GM18907 (cell line): ENCODE measurements around the gene MTA1.
A peak's percentile ranks its signal among the peaks of the same experiment; 100 is the strongest.

ENCODE experiments used
- ATAC-seq: cut with Tn5 transposase; IDR thresholded peaks from one replicate; pipeline ENCODE4 v1.9.1; 2021; ENCODE audit warnings: mild to moderate bottlenecking, moderate library complexity; ENCODE audit not compliant: unreplicated experiment

The MTA1 gene

DNA sequence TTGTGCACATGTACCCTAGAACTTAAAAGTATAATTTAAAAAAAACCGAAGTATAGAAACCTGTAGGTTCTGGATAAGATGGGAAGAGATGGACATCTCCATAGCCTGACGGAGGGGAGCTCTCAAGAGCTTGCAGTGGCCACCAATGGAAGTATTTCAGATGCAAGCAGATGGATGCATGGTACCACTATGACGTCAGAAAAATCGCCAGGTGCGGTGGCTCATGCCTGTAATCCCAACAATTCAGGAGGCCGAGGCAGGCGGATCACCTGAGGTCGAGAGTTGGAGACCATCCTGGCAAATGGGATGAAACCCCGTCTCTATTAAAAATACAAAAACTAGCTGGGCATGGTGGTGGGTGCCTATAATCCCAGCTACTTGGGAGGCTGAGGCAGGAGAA is 17.9 kb upstream of the MTA1 start:
- no peak for ATAC-seq

DNA sequence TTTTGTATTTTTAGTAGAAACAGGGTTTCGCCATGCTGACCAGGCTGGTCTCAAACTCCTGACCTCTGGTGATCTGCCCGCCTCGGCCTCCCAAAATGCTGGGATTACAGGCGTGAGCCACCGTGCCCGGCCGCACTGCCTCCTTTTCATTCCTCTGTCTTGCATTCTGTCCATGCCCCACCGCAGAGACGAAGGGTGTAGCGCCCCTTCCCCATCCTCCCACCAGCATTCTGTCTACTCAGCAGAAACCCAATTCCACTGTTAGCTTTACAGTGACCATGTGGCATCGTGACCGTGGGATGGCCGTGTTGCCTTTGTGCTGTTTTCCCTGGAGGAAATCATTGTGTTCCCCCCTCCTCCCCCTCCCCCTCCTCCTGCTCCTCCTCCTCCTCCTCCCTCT is 11.0 kb upstream of the MTA1 start:
- no peak for ATAC-seq

DNA sequence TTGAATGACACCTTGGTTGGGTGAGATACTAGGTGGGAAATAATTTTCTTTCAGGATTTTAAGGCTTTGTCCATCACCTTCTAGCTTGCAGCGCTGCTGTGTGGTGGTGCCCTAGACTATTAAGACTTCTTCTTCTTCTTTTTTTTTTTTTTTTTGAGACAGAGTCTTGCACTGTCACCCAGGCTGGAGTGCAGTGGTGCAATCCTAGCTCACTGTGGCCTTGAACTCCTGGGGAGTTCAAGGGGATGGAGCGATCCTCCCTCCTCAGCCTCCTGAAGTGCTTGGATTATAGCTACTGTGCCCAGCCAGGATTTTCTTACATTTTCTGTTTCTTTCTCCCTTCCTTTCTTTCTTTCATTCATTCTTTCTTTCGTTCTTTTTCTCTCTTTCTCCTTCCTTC is 10.3 kb upstream of the MTA1 start:
- ATAC-seq: no peak

DNA sequence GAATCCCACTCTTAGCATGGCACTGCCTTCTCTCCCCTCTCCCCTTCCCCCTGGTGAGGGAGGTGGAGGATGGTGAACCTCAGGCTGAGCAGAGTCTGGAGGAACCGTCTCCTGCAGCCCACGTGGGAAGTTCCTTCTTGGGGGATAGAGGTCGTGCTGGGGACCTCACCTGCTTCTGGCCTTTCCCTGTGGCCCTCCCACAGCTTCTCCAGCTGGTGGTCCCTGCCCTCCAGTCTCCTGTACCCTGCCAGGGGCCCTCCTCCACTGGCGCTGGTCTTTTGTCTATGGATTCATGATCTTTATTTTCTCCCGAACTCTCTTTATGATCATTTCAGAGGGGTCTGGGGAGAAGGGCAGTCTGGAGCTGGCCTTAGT is 9.0 kb upstream of the MTA1 start:
- no peak for ATAC-seq

DNA sequence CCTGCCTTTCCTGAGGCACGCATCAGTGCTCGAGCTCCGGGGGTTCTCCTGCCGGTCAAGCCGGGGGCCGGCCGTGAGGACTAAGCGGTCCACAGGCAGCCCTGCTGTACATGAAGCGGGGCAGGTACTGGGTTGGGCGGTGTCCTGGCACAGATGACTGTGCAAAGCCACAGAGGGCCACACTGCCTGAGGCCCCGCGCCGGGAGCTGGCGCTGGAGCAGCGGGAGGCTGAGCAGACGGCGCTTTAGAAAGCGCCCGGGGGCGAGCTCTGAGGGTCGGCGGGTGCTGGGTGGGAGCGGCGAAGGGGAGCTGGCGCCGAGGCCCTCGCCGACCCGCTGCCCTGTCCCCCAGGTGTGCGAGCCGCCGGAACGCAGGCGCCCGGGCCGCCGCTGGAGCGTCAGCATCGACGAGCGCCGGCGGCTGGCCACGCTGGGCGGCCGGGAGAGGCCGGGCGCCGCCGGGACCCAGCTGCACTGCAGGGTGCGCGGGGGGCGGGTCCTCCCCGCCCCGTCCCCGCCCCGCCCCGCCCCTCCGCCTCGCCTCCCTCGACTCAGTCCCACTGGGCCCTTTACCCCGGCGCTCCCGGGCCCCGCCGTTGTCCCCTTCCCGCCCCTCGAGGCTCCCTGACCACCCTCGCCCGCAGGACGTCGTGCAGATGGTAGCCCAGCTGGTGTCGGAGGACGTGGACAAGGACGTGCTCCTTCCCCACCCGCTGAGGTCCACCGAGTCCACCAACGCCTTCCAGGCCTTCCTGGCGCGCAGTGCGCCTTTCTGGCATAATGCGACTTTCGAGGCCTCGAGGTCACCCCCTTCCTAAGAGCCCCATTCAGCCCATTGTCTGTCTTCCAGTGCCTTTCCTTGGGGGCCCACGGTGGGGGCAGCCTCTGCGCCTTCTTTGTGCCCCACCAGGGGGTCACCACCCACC is 8.3 kb upstream of the MTA1 start:
- ATAC-seq: no peak

DNA sequence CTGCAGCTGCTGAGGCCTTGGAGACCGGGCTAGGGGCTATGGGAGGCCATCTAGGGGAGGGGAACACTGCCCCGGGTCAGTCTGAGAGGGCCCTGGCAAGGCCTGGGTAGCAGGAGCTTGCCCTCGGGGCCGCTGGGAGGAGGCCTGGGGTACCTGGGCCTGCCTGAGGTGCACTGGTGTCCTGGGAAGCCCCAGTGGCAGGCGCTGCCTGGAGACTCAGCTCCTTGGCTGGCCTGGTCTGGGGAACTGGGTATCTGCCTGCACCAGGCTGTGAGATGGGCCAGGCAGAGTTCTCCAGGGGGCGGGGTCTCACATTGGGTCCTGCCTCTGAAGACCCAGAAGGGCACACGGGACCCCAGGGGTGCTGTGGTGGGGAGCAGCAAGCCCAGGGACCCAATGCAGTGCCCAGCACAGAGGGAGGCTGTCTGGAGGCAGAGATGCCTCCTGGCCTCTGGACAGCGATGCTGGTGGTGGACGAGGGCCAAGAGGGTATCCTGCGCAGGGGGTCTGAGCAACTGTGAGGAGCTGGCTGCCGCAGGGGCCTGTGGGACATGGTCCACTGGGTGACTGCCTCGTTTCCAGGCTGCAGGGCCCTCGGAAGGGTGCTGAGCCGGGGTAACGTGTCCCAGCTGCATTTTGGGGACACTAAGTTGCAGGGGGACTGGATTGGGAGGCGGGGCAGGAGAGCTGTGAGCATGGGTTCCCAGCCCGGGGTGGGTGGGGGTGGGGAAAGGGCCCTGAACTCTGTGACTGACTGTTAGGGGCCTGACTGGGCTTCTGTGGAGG is 7.4 kb upstream of the MTA1 start:
- ATAC-seq: no peak

DNA sequence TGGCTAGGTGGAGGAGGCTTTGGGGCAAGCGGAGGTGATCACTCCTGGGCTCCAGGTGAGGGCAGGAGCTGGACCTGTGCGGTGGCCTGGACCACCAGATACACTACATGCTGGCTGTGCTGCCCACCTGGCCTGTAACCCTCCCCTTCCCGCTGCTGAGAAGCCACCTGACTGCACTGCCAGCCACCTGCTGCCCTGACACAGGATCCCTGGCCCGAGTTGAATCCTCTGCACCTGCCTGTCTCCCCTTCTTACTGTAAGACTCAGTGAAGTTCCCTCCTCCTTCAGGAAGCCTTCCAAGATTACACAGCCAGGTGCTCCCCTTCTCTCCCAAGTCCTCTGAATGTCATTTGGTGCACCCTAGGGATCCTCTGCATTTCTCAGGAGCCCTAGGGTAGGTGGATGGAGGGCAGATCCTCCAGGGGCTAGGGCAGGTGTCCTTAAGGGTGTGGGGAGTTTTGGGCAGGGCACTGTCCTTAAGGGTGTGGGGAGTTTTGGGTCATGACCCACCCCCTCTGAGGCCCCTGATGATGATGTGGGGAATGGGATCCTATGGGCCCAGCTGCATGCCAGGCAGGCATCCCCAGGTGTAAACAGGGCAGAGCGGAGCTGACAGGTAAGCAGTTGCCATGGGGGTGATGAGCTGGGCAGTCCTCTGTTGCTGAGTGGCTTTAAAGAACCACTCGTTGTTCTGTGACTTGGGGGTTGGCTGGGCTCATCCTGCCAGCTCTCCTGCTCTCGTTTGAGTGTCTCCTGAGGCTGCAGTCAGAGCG is 6.7 kb upstream of the MTA1 start:
- no peak for ATAC-seq

DNA sequence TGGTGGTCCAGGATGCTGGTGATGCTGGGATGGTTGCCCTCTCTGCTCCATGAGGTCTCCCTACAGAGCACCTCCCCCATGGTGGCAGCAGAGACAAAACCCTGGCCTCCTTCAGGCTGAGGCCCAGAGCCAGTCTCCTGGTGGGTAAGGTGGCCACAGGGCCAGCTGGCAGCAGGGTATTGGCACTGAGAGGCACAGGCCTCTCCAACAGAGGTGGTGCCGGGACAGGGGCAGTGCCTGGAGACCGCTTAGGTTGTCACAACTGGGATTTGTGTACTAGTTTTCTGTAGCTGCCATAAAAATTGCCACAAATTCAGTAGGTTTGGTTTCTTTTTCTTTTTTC is 6.1 kb upstream of the MTA1 start:
- no peak for ATAC-seq

DNA sequence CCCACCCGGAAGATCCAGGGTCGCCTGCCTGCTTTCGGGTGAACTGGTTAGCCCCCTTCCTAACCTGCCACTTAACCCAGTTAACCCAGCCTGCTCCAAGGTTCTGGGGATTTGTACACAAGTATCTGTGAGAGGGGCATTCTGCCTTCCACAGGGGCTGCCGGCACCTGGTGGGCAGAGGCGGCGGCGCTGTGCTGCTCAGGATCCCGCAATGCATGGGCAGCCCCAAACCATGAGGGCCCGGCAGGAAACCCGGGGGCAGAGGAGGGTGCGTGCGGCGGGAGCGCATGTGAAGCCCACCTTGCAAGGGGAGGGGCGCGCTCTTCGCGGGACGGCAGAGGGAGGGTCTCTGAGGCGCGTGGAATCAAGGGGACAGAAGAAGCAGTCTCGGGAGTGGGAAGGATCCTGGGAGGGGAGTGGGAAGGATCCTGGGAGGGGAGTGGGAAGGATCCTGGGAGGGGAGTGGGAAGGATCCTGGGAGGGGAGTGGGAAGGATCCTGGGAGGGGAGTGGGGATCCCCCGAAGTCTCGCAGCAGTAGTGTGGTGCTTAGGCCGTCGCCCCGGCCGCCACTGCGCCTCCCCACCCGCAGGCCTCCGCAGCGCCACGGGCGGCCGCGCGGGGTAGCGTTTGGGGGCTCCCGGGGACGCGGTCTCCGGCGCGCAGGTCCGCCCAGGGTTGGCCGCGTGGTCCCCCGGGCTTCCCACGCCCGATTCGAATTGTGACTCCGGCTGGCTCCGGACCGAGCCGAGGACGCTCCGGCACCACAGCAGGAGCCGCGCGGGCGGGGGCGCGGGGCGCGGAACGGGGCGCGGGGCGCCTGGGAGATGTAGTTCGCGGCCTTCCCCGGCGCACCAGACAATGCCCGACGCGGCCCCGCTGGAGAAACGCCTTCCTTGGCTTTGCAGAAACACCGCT is 4.9 kb upstream of the MTA1 start:
- ATAC-seq: peak; percentile 63

DNA sequence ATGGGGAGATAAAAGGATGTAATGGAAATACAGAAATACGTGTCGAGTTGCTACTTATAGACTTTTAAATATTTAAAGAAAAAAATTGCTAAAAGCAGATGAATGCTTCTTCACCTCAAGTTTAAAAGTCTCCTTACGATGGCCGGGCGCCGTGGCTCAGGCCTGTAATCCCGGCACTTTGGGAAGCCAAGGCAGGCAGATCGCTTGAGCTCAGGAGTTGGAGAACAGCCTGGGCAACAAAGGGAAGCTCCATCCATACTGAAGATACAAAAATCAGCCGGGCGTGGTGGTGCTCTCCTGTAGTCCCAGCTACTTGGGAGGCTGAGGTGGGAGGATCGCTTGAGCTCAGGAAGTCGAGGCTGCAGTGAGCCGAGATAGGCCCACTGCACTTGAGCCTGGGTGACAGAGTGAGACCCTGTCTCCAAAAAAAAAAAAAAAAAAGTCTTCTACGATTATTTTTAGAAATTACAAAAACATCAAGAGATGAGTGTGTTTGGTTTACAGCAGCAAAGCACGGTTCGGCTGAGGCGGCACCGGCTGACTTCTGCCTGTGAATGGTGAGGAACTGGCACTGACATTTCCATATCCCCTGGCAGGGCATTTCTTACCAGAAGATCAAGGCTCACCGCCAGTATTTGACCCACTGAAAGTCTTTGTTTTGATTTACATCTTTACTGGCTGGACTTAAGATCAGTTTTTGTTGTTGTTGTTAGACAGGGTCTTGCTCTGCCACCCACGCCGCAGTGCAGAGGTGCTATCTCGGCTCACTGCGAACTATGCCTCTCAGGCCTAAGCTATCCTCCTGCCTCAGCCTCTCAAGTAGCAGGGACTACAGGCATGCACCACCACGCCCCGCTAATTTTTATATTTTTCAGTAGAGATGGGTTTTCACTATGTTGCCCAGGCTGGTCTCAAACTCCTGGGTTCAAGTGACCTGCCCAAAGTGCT is 3.9 kb upstream of the MTA1 start:
- ATAC-seq: no peak

DNA sequence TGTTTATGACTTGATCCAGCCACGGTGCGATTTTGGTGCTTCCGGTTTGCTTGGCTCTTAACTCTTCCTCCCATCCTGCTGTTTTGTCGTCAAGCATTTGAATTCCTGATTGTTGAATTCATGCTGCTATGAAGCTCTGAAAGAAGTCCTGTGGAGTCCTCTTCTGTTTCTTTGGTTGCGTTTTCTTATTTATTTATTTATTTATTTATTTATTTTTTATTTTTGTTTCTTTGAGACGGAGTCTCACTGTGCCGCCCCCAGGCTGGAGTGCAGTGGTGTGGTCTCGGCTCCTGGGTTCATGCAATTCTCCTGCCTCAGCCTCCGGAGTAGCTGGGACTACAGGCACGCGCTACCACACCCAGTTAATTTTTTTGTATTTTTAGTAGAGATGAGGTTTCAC is 3.0 kb upstream of the MTA1 start:
- ATAC-seq: no peak

DNA sequence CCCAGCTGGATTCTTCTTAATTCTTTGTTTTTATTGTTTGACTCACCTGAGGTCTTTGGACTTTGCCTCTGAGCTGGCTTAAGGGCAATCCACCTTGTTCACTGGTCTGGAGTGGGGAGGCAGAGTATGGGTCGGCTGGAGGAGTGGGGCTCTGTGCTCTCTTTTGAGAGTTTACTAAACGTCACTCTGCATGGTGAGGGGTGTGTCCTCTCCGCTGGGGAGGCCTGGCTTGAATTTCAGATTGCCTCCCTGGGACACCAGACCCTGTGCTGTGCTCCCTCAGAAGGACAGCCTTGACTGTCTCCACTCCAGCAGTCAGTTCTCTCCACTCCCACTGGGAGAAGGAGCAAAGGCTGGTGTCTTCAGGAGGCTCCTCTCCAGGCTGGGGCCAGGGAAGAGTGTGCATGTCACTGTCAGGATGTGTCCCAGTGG is 1.9 kb upstream of the MTA1 start:
- no peak for ATAC-seq

DNA sequence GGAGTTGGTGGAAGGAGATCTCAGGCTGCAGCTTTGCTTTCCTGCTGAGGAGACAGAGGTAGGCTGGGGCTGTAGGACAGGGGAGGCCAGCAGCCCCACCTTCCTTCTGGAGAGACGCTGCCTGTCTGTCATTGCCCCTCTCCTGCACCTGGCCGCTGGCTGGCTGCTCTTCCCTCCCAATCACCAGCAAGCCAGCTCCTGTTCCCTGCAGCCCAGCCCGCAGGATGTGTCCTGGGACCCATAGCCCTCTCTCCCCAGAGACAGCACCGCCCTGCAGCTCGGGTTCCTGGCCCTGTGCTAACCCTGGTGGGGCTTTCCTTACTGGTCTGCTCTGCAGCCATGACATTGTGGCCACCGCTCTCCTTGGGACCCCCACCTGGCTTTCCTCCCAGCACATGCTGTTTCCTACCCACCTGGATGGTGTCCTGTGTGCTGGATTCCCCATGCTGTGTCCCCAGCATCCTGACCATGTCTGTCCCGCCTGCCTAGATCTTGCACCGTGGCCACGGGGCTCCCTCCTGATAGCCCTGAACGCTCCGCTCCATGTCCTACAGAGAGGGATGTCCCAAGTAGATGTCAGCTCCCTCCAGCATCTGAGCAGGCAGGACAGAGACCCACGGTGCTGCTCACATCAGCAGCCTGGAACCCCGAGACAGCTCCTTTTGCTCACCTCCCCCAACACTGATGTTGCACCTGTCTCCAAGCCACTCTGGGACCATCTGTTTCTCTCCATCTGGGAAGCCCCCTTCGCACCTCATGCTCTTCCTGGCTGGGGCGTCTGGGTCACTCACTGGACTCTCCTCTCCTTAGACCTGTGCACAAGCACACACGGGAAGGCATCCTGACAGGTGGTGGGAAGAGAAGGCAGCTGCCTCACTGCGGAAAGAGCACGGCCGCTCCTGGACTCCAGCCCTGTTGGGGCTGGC is 1.1 kb upstream of the MTA1 start:
- ATAC-seq: no peak

DNA sequence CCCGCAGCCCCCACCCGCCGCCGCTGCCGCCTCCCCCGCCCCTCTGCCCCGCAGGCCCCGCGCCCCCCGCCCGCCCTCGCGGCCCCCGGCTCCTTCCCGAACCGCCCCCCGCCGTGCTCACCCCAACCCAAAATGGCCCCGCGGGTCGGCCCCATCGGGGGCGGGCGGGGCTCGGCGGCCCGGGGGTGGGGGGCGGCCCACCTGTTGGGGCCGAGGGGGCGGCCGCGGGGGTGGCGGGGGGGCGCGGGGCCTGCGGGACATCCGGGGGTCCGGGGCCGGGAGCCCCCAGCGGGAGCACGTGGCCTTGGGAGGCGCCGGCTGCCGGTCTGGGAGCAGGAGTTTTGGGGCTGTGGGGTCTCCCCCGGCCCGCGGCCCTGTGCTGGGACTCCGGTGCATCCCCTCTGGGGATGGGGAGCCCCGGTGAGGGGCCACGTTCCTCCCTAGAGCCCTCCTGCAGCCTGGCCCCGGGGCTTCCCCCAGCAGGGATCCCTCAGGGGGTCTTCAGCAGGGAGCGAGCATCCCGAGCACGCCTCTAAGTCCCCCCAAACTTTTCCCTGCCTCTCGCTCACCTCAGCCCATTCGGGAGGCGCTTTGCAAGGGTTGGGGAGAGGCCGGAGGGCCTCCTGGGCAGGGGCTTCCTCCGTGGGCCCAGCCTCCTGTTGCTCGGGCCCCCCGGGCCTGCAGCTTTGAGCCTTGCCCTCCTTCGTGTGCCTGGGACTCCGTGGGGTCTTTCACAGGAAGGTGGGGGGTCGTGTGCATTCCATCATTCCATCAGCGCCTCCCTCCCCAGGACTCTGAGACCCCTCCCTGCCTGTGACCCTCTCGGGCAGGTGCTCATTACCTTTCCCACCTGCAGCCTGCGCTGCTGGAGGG is 710 bp downstream of the MTA1 start:
- ATAC-seq: no peak

DNA sequence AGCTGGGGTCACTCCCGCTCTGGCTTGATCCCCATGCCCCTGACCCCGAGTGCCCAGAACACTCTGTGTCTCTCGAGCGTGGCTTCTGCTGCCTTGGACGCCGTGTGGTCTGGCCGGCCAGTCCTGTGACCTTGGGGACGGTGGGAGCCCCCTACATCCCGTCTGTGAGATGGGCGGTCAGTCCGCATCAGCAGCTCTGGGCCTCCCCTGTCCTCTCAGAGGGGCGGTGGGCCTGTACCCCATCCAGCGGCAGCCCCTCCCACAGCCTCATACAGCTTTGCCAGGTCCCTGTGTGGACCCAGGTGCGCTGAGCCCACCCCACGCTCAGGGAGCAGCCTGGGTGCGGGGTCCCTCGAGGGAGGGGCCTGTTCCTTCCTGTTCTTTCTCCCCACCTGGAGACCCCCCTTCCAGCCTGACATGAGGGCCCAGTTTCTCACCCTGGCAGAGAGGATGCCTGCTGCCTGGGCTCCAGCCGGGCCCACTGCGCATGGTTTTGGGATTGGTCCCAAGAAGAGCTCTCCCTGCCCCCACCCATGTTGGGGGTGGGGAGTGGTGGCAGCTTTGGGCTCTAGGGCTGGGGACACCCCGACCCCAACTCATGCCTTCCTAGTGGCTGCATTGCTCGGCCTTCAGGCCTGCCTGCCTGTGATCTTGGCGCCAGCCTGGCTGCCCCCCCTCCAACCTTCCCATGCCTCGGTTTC is 1.5 kb downstream of the MTA1 start:
- no peak for ATAC-seq

DNA sequence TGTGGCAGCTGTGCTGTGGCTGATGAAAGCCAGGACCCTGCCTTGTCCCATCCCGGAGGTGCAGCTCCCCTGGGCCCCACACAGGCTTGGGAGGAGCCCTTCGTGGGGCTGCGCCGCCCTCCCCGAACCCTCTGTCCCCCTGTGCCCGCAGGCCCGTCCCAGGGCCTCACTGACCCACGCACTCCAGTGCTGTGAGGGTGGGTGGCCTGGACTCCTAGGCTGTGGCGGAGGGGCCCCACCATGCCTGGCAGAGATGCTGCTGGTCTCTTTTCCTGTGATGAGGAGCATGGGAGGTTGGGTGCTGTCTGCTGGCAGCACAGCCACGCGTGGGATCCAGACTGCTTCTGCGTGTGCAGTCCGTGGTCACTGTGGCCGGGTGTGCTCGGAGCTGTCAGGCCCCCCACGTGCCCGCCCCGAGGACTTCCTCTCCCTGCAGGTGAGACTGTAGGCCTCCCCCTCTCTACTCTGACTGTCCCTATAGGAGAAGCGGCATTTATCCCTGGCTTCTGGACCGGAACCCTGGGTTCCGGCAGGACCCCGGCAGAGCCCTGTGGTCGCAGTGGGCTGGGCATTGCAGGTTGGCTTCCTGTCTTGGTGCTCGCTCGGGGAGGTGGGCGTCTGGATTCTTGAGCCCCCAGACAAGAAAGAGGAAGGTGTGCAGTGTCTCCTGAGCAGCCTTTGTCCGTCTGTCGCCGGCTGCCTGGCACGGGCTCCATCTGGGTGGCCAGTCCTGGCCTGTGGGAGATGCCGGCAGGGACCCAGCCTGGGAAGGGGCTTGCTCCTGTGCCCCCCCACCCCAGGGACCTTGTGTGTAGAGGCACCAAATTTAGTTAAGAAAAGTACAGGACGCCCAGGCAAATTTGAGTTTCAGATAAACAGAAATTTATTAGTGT is 2.3 kb downstream of the MTA1 start:
- ATAC-seq: no peak
